Liver (tissue), 9 donors: ENCODE measurements around the gene CARD11. TPM values are rescaled to one million over a fixed set of nuclear protein-coding genes. Genes with fewer than 3 reads are reported as not detected.

Source experiments
- DNase-seq: peaks from one replicate; pipeline ENCODE4 v3.0.0-alpha.2; 2017; ENCODE audit warnings: low spot score
- H3K27ac ChIP-seq, 2 donors: one replicate each; pipeline ENCODE4 v1.7.0; 2013; ENCODE audit warnings: inconsistent platforms in 2 of 2, low read length in 2 of 2, control low read depth in 1 of 2, low read depth in 1 of 2, mild to moderate bottlenecking in 1 of 2
- H3K27me3 ChIP-seq, 4 donors: one replicate each; pipeline versions ENCODE4 v1.6.1 to v1.7.0; 2013; ENCODE audit warnings: low read length in 3 of 4, inconsistent platforms in 1 of 4, mild to moderate bottlenecking in 1 of 4, moderate library complexity in 1 of 4; ENCODE audit not compliant: control insufficient read depth in 4 of 4, insufficient read depth in 4 of 4
- H3K36me3 ChIP-seq, 4 donors: one replicate each; pipeline versions ENCODE4 v1.6.1 to v1.7.0; 2013; ENCODE audit warnings: low read length in 3 of 4, mild to moderate bottlenecking in 3 of 4, low read depth in 1 of 4, moderate library complexity in 1 of 4; ENCODE audit not compliant: control insufficient read depth in 4 of 4, insufficient read depth in 3 of 4
- H3K4me1 ChIP-seq, 4 donors: one replicate each; pipeline versions ENCODE4 v1.6.1 to v1.7.0; 2013; ENCODE audit warnings: low read length in 3 of 4, mild to moderate bottlenecking in 3 of 4, moderate library complexity in 1 of 4; ENCODE audit not compliant: control insufficient read depth in 4 of 4, insufficient read depth in 4 of 4
- H3K4me3 ChIP-seq, 3 donors: one replicate each; pipeline versions ENCODE4 v1.6.1 to v1.7.0; 2013; ENCODE audit warnings: low read length in 3 of 3, control low read depth in 1 of 3, low read depth in 1 of 3, mild to moderate bottlenecking in 1 of 3
- H3K9ac ChIP-seq, 2 donors: one replicate each; pipeline ENCODE4 v1.7.0; 2013; ENCODE audit warnings: low read length in 2 of 2, mild to moderate bottlenecking in 2 of 2, moderate library complexity in 2 of 2, control low read depth in 1 of 2, low read depth in 1 of 2
- H3K9me3 ChIP-seq, 4 donors: one replicate each; pipeline versions ENCODE4 v1.6.1 to v1.7.0; 2013; ENCODE audit warnings: low read length in 3 of 4; ENCODE audit not compliant: control insufficient read depth in 4 of 4
- EGR1 ChIP-seq, 2 donors: IDR thresholded peaks; 2 replicates each; pipeline ENCODE4 v1.6.1; 2016 to 2018; ENCODE audit warnings: antibody characterized with exemption in 2 of 2, low read depth in 2 of 2
- FOXA1 ChIP-seq: IDR thresholded peaks from 2 replicates; pipeline ENCODE4 v1.6.1; 2016; ENCODE audit warnings: antibody characterized with exemption
- GABPA ChIP-seq, 2 donors: IDR thresholded peaks in 1 of 2; conservative IDR thresholded peaks in 1 of 2; 2 replicates each; pipeline ENCODE4 v1.6.1; 2016; ENCODE audit warnings: antibody characterized with exemption in 2 of 2, mild to moderate bottlenecking in 1 of 2, moderate library complexity in 1 of 2
- HNF4A ChIP-seq, 2 donors: conservative IDR thresholded peaks; 2 replicates each; pipeline ENCODE4 v1.6.1; 2016; ENCODE audit warnings: antibody characterized with exemption in 2 of 2, mild to moderate bottlenecking in 2 of 2
- HNF4G ChIP-seq: IDR thresholded peaks from 2 replicates; pipeline ENCODE4 v1.6.1; 2016; ENCODE audit warnings: antibody characterized with exemption
- JUND ChIP-seq, 2 donors: IDR thresholded peaks; 2 replicates each; pipeline ENCODE4 v1.6.1; 2016; ENCODE audit warnings: antibody characterized with exemption in 2 of 2
- NR2F2 ChIP-seq: IDR thresholded peaks from 2 replicates; pipeline ENCODE4 v1.6.1; 2016; ENCODE audit warnings: antibody characterized with exemption
- RAD21 ChIP-seq, 2 donors: IDR thresholded peaks; 2 replicates each; pipeline ENCODE4 v1.6.1; 2016; ENCODE audit warnings: antibody characterized with exemption in 2 of 2, mild to moderate bottlenecking in 2 of 2
- SP1 ChIP-seq: IDR thresholded peaks from 2 replicates; pipeline ENCODE4 v1.6.1; 2018; ENCODE audit warnings: antibody characterized with exemption, mild to moderate bottlenecking
- TAF1 ChIP-seq: conservative IDR thresholded peaks from 2 replicates; pipeline ENCODE4 v1.6.1; 2016; ENCODE audit warnings: antibody characterized with exemption, mild to moderate bottlenecking
- YY1 ChIP-seq: IDR thresholded peaks from 2 replicates; pipeline ENCODE4 v1.6.1; 2016; ENCODE audit warnings: antibody characterized with exemption, mild to moderate bottlenecking
- WGBS: extraction: QIAGEN DNeasy Blood & Tissue Kit; methylation state at CpG from one replicate; pipeline ENCODE4 v1.1.7; 2013; 5-methylcytosine and 5-hydroxymethylcytosine counted together
- polyA plus RNA-seq, 2 donors: library from polyadenylated mRNA; stranded (reverse) in 1 of 2; unstranded in 1 of 2; fragments of 200-250 nt in 1 of 2; fragments of >200 nt in 1 of 2; fragmentation: Nextera tagmentation in 1 of 2; extraction: Ambion mirVana in 1 of 2; gene quantifications; one replicate each; pipeline versions ENCODE4 v1.2.1 to v1.2.3, GENCODE V29; 2013 to 2015
- total RNA-seq, 2 donors: library from RNA; depleted of rRNA; stranded (reverse); fragments of >200 nt; gene quantifications; one replicate each; pipeline ENCODE4 v1.2.3, GENCODE V29; 2014
- TF ChIP-seq, protein P1 (sequence below): IDR thresholded peaks from 2 replicates; pipeline ENCODE4 v1.6.1; 2016; ENCODE audit warnings: antibody characterized with exemption
- TF ChIP-seq, protein P2 (sequence below): IDR thresholded peaks from 2 replicates; pipeline ENCODE4 v1.6.1; 2016; ENCODE audit warnings: antibody characterized with exemption, mild to moderate bottlenecking
- TF ChIP-seq, protein P3 (sequence below): fragments of 150-350 bp; IDR thresholded peaks from 2 replicates; pipeline ENCODE4 v1.5.1; 2017; ENCODE audit warnings: improper control_type of control experiment, low read depth, low read length; ENCODE audit not compliant: missing input control
- donor health status: healthy.
- donor health status: healthy.
- donor health status: healthy.
- donor health status: healthy.
- donor health status: healthy.

Gene CARD11
- total and polyA plus RNA-seq, 4 donors = 0.42 to 1.3 (median 0.83) TPM

DNA sequence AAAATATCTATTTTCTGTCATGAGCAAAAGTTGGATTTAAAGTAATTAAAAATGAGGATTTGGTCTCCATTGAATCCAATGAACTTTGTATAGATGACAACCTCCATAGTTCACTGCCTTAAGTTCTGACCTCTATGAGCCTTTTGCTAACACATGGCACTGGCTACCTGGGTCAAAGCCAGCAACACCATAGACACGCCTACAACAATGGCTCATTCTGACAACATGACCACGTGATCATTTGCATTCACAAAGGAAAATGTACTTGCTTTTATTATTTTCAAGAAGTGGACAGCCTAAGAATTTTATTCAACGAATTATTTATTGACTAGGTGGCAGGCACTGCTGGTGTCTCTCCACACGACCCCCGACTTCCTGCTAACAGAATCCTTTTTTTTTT lies 90.6 kb downstream of the CARD11 start:
- Histone ChIP-seq H3K27me3 (no peaks in the 10 kb centered on the region), H3K4me1 (no peaks in the 10 kb centered on the region), H3K4me3 (no peak overlapping the region), H3K27ac (no peak overlapping the region), H3K9ac (no peak overlapping the region), H3K9me3 (peaks cover 0 to 4% (median 0%) of the 10 kb centered on the region in 4 donors), H3K36me3 (no peaks in the 10 kb centered on the region)
- DNase-seq = no peak
- TF ChIP-seq, protein P1, sequence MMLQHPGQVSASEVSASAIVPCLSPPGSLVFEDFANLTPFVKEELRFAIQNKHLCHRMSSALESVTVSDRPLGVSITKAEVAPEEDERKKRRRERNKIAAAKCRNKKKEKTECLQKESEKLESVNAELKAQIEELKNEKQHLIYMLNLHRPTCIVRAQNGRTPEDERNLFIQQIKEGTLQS = no peak
- TF ChIP-seq, protein P2, sequence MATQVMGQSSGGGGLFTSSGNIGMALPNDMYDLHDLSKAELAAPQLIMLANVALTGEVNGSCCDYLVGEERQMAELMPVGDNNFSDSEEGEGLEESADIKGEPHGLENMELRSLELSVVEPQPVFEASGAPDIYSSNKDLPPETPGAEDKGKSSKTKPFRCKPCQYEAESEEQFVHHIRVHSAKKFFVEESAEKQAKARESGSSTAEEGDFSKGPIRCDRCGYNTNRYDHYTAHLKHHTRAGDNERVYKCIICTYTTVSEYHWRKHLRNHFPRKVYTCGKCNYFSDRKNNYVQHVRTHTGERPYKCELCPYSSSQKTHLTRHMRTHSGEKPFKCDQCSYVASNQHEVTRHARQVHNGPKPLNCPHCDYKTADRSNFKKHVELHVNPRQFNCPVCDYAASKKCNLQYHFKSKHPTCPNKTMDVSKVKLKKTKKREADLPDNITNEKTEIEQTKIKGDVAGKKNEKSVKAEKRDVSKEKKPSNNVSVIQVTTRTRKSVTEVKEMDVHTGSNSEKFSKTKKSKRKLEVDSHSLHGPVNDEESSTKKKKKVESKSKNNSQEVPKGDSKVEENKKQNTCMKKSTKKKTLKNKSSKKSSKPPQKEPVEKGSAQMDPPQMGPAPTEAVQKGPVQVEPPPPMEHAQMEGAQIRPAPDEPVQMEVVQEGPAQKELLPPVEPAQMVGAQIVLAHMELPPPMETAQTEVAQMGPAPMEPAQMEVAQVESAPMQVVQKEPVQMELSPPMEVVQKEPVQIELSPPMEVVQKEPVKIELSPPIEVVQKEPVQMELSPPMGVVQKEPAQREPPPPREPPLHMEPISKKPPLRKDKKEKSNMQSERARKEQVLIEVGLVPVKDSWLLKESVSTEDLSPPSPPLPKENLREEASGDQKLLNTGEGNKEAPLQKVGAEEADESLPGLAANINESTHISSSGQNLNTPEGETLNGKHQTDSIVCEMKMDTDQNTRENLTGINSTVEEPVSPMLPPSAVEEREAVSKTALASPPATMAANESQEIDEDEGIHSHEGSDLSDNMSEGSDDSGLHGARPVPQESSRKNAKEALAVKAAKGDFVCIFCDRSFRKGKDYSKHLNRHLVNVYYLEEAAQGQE = no peak
- TF ChIP-seq GABPA (IDR thresholded peaks at IDR 0.05 in 1 of 2, conservative IDR thresholded peaks at IDR 0.05 in 1 of 2) (no peak), HNF4G (no peak)
- TF ChIP-seq, protein P3, sequence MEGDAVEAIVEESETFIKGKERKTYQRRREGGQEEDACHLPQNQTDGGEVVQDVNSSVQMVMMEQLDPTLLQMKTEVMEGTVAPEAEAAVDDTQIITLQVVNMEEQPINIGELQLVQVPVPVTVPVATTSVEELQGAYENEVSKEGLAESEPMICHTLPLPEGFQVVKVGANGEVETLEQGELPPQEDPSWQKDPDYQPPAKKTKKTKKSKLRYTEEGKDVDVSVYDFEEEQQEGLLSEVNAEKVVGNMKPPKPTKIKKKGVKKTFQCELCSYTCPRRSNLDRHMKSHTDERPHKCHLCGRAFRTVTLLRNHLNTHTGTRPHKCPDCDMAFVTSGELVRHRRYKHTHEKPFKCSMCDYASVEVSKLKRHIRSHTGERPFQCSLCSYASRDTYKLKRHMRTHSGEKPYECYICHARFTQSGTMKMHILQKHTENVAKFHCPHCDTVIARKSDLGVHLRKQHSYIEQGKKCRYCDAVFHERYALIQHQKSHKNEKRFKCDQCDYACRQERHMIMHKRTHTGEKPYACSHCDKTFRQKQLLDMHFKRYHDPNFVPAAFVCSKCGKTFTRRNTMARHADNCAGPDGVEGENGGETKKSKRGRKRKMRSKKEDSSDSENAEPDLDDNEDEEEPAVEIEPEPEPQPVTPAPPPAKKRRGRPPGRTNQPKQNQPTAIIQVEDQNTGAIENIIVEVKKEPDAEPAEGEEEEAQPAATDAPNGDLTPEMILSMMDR = no peak
- WGBS = 76% methylated on average over 5 of the region's 5 CpGs

DNA sequence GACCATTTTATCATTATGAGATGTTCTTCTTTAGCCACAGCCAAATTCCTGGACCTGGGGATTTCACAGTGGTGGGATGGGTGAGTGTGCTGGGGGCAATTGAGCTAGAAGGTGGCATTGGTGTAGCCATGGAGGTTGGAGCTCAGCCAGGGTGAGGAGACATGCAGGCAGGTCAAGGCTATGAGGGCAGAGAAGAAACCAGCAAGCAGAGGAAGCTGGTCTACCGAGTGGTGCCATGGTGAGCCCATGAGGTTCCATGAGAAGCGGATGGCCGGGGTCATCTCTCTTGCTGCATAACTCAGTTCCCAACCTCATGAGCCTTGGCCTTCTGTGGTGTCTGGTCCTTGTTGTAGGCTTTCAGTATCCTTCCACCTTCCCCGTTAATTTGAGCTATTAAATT lies 91.4 kb downstream of the CARD11 start:
- no peak for TF ChIP-seq GABPA (IDR thresholded peaks at IDR 0.05 in 1 of 2, conservative IDR thresholded peaks at IDR 0.05 in 1 of 2)
- TF ChIP-seq JUND (IDR thresholded peaks at IDR 0.05) = no peak
- no peak for TF ChIP-seq NR2F2
- TF ChIP-seq, protein P1 = no peak
- no peak for TF ChIP-seq TAF1
- no peak for TF ChIP-seq SP1
- no peak for TF ChIP-seq EGR1 (IDR thresholded peaks at IDR 0.05; ENCODE audit: low read depth in 2 of 2)
- no peak for TF ChIP-seq FOXA1
- H3K9ac ChIP-seq = no peak overlapping the region
- H3K4me3 ChIP-seq = no peak overlapping the region
- H3K4me1 ChIP-seq = no peaks in the 10 kb centered on the region
- peaks cover 0 to 4% (median 0%) of the 10 kb centered on the region in 4 donors for H3K9me3 ChIP-seq
- H3K36me3 ChIP-seq = no peaks in the 10 kb centered on the region
- no peak for DNase-seq
- H3K27me3 ChIP-seq = no peaks in the 10 kb centered on the region
- WGBS = 96% methylated on average over 4 of the region's 4 CpGs
- H3K27ac ChIP-seq = no peak overlapping the region

DNA sequence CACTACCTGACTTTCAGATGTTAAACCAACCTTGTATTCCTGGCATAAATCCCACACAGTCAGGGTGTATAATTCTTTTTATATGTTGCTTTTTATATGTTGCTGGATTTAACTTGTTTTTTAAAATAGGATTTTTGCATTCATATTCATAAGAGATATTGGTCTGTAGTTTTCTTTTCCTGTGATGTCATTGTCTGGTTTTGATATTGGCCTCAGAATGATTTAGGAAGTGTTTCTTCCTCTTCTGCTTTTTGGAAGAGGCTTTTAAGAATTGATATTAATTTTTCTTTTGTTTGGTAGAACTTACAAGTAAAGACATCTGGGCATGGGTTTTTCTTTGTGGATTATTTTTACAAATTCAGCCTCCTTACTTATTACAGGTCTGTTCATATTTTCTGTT lies 93.1 kb downstream of the CARD11 start:
- no peak overlapping the region for H3K9ac ChIP-seq
- no peak for DNase-seq
- no peaks in the 10 kb centered on the region for H3K36me3 ChIP-seq
- peaks cover 0 to 4% (median 0%) of the 10 kb centered on the region in 4 donors for H3K9me3 ChIP-seq
- no peaks in the 10 kb centered on the region for H3K27me3 ChIP-seq
- H3K27ac ChIP-seq = no peak overlapping the region
- H3K4me3 ChIP-seq = no peak overlapping the region
- H3K4me1 ChIP-seq = no peaks in the 10 kb centered on the region
- no peak for TF ChIP-seq FOXA1
- TF ChIP-seq YY1 = no peak
- TF ChIP-seq TAF1 = no peak
- TF ChIP-seq HNF4A (conservative IDR thresholded peaks at IDR 0.05) = no peak
- TF ChIP-seq, protein P2 = no peak
- no peak for TF ChIP-seq EGR1 (IDR thresholded peaks at IDR 0.05; ENCODE audit: low read depth in 2 of 2)
- TF ChIP-seq JUND (IDR thresholded peaks at IDR 0.05) = no peak
- no peak for TF ChIP-seq RAD21 (IDR thresholded peaks at IDR 0.05)
- no peak for TF ChIP-seq SP1
- TF ChIP-seq NR2F2 = no peak
- TF ChIP-seq, protein P3 = no peak
- TF ChIP-seq, protein P1 = no peak
